T-helper 17 cell (primary cell): Measurements from ENCODE around the gene GUSB. TPM values are rescaled to one million over a fixed set of nuclear protein-coding genes. Genes with fewer than 3 reads are reported as not detected.

Source experiments
- ATAC-seq: fragments of 150-1000 bp; cut with Tn5 transposase; 2 replicates; pipeline ENCODE4 v1.10.0; 2021; ENCODE audit warnings: mild to moderate bottlenecking, moderate library complexity
- DNase-seq, 3 donors: peaks; one replicate each; pipeline versions ENCODE4 v3.0.0 to v3.0.0-alpha.2; 2020 to 2021
- H3K9me3 ChIP-seq: one replicate; pipeline ENCODE4 v1.7.0; 2013; ENCODE audit warnings: low read length, mild to moderate bottlenecking; ENCODE audit not compliant: control insufficient read depth, poor library complexity, severe bottlenecking
- H3K27ac Mint-ChIP-seq: one replicate; pipeline ENCODE4 v1.8.0; 2022; ENCODE audit warnings: mild to moderate bottlenecking, moderate library complexity, mixed read lengths
- H3K27me3 Mint-ChIP-seq: one replicate; pipeline ENCODE4 v1.8.0; 2022; ENCODE audit warnings: mixed read lengths
- H3K36me3 Mint-ChIP-seq: one replicate; pipeline ENCODE4 v1.8.0; 2022; ENCODE audit warnings: low read depth, mixed read lengths
- H3K4me1 Mint-ChIP-seq: one replicate; pipeline ENCODE4 v1.8.0; 2022; ENCODE audit warnings: mild to moderate bottlenecking, mixed read lengths
- H3K4me3 Mint-ChIP-seq: one replicate; pipeline ENCODE4 v1.8.0; 2022; ENCODE audit warnings: mild to moderate bottlenecking, moderate library complexity, mixed read lengths
- total RNA-seq, 4 donors: library from RNA in 2 of 4; stranded (reverse) in 2 of 4; gene quantifications; one replicate each; pipeline ENCODE4 v1.2.3 and lab custom pipeline; 2022 to 2026

GUSB gene
- total RNA-seq, 2 donors from 2014 or later = 31.4 to 48.2 TPM

- H3K9me3 ChIP-seq = no peaks in the 10 kb centered on the region
- H3K4me1 Mint-ChIP-seq = no peaks in the 10 kb centered on the region
- DNase-seq = no peak
- no peaks in the 10 kb centered on the region for H3K27me3 Mint-ChIP-seq
- no peaks in the 10 kb centered on the region for H3K36me3 Mint-ChIP-seq
- H3K27ac Mint-ChIP-seq = peak overlapping the region; percentile 47
- no peak for ATAC-seq
- no peak overlapping the region for H3K4me3 Mint-ChIP-seq
Observed at GRCh38 chr7:65988084-65988483, 6.1 kb upstream of the GUSB start.

GRCh38 chr7:65983965-65984658, 2.1 kb upstream of the GUSB start:
- no peak overlapping the region for H3K4me3 Mint-ChIP-seq
- H3K36me3 Mint-ChIP-seq = no peaks in the 10 kb centered on the region
- no peaks in the 10 kb centered on the region for H3K27me3 Mint-ChIP-seq
- DNase-seq = no peak
- H3K9me3 ChIP-seq = no peaks in the 10 kb centered on the region
- ATAC-seq = no peak
- peaks cover 8% of the 10 kb centered on the region for H3K4me1 Mint-ChIP-seq
- no peak overlapping the region for H3K27ac Mint-ChIP-seq

GRCh38 chr7:65980478-65981250, 1.3 kb downstream of the GUSB start:
- H3K4me1 Mint-ChIP-seq = peaks cover 8% of the 10 kb centered on the region
- no peaks in the 10 kb centered on the region for H3K36me3 Mint-ChIP-seq
- H3K4me3 Mint-ChIP-seq = peak overlapping the region; percentile 86
- no peaks in the 10 kb centered on the region for H3K9me3 ChIP-seq
- DNase-seq = peak; percentile 30 to 38 (median 38)
- no peaks in the 10 kb centered on the region for H3K27me3 Mint-ChIP-seq
- ATAC-seq = peak; percentile 74
- peak overlapping the region; percentile 83 for H3K27ac Mint-ChIP-seq

GRCh38 chr7:65979583-65980477, 2.2 kb downstream of the GUSB start:
- no peaks in the 10 kb centered on the region for H3K36me3 Mint-ChIP-seq
- ATAC-seq (no peak), DNase-seq (no peak)
- peaks cover 8% of the 10 kb centered on the region for H3K4me1 Mint-ChIP-seq
- no peaks in the 10 kb centered on the region for H3K9me3 ChIP-seq
- H3K27me3 Mint-ChIP-seq = no peaks in the 10 kb centered on the region
- peak overlapping the region; percentile 86 for H3K4me3 Mint-ChIP-seq
- peak overlapping the region; percentile 83 for H3K27ac Mint-ChIP-seq

GRCh38 chr7:65978891-65979582, 3.0 kb downstream of the GUSB start:
- H3K9me3 ChIP-seq = no peaks in the 10 kb centered on the region

GRCh38 chr7:65976659-65977196, 5.3 kb downstream of the GUSB start:
- peaks cover 2% of the 10 kb centered on the region for H3K36me3 Mint-ChIP-seq
- DNase-seq = no peak
- H3K27ac Mint-ChIP-seq = no peak overlapping the region
- no peak overlapping the region for H3K4me3 Mint-ChIP-seq
- no peaks in the 10 kb centered on the region for H3K9me3 ChIP-seq
- no peak for ATAC-seq
- peaks cover 12% of the 10 kb centered on the region for H3K4me1 Mint-ChIP-seq
- no peaks in the 10 kb centered on the region for H3K27me3 Mint-ChIP-seq

More at GRCh38 chr7:65978891-65979582, 3.0 kb downstream of the GUSB start:
- no peak overlapping the region for H3K4me3 Mint-ChIP-seq
- H3K27ac Mint-ChIP-seq = no peak overlapping the region
- peaks cover 8% of the 10 kb centered on the region for H3K4me1 Mint-ChIP-seq
- DNase-seq (no peak), ATAC-seq (no peak)
- H3K27me3 Mint-ChIP-seq = no peaks in the 10 kb centered on the region
- no peaks in the 10 kb centered on the region for H3K36me3 Mint-ChIP-seq

- H3K4me3 Mint-ChIP-seq = no peak overlapping the region
- DNase-seq (no peak), ATAC-seq (no peak)
- peaks cover 2% of the 10 kb centered on the region for H3K36me3 Mint-ChIP-seq
- H3K9me3 ChIP-seq = no peaks in the 10 kb centered on the region
- no peak overlapping the region for H3K27ac Mint-ChIP-seq
- peaks cover 10% of the 10 kb centered on the region for H3K4me1 Mint-ChIP-seq
- H3K27me3 Mint-ChIP-seq = no peaks in the 10 kb centered on the region
Observed at GRCh38 chr7:65975814-65976445, 6.1 kb downstream of the GUSB start.

GRCh38 chr7:65974876-65975275, 7.1 kb downstream of the GUSB start:
- Mint-ChIP-seq H3K4me3 (no peak overlapping the region), H3K36me3 (peaks cover 2% of the 10 kb centered on the region), H3K27me3 (no peaks in the 10 kb centered on the region), H3K4me1 (peaks cover 4% of the 10 kb centered on the region), H3K27ac (no peak overlapping the region)
- H3K9me3 ChIP-seq = no peaks in the 10 kb centered on the region
- DNase-seq (no peak), ATAC-seq (no peak)

GRCh38 chr7:65974191-65974801, 7.7 kb downstream of the GUSB start:
- H3K27ac Mint-ChIP-seq = no peak overlapping the region
- H3K4me3 Mint-ChIP-seq = no peak overlapping the region
- H3K27me3 Mint-ChIP-seq = no peaks in the 10 kb centered on the region
- H3K36me3 Mint-ChIP-seq = peaks cover 2% of the 10 kb centered on the region
- no peaks in the 10 kb centered on the region for H3K9me3 ChIP-seq
- peaks cover 4% of the 10 kb centered on the region for H3K4me1 Mint-ChIP-seq
- DNase-seq (no peak), ATAC-seq (no peak)

- no peak overlapping the region for H3K4me3 Mint-ChIP-seq
- ATAC-seq (no peak), DNase-seq (no peak)
- H3K36me3 Mint-ChIP-seq = peaks cover 2% of the 10 kb centered on the region
- H3K27ac Mint-ChIP-seq = peak overlapping the region; percentile 78
- H3K27me3 Mint-ChIP-seq = no peaks in the 10 kb centered on the region
- H3K4me1 Mint-ChIP-seq = peaks cover 4% of the 10 kb centered on the region
- H3K9me3 ChIP-seq = no peaks in the 10 kb centered on the region
Observed at GRCh38 chr7:65972976-65973375, 9.0 kb downstream of the GUSB start.

GRCh38 chr7:65971021-65971420, 11.0 kb downstream of the GUSB start:
- H3K27me3 Mint-ChIP-seq = no peaks in the 10 kb centered on the region
- no peak overlapping the region for H3K4me3 Mint-ChIP-seq
- no peak for DNase-seq
- peaks cover 5% of the 10 kb centered on the region for H3K36me3 Mint-ChIP-seq
- no peak for ATAC-seq
- peaks cover 4% of the 10 kb centered on the region for H3K4me1 Mint-ChIP-seq
- no peak overlapping the region for H3K27ac Mint-ChIP-seq
- H3K9me3 ChIP-seq = no peaks in the 10 kb centered on the region
